HG03280 (cell line): ENCODE measurements around the gene CNTFR.

Source experiments
- ATAC-seq: cut with Tn5 transposase; IDR thresholded peaks from one replicate; pipeline ENCODE4 v1.9.1; 2021; ENCODE audit warnings: mild to moderate bottlenecking, moderate library complexity; ENCODE audit not compliant: unreplicated experiment

Gene CNTFR

DNA sequence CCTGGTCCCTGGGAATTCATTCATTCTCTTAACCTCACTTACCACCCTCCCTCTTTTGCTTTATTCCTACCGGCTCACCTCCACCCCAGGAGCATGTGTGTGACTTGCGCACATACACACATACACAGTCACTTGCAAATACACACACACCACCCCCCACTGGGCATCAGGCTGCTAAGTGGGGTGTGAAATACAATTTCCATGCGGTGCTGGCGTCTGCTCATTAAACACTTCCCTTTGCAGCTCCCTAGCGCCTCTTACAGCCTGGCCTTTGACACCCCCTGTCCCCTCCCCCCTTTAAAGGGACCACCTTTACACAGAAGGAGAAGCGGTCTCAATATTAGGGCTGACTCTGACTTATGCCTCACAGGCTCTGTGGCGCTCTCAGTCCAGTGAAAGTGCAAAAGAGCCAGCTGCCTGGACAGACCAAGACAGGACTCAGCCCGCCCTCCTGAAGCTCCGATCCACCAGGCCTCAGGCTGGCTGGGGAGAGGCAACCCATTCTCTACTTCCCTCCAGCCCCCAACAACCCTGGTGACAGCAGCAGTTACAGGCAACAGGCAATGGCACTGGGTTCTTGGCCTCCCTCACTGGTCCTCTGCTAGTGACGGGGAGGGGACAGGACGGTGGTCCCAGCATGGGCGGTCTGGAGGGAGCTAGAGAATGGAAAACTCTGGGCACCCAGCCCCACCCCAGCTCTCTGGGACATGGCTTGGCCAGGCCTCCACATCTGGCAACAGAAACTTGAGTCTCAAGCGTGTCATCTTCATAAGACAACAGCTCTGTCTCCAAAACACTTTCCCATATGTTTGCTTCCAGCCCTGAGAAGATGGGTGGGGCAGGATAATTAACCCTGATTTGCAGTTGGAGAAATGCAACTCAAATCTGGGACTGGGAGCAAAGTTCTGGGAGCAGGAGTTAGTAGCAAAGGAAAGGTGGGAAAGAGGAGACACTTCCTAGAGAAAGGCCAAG is 78.7 kb downstream of the CNTFR start:
- no peak for ATAC-seq

DNA sequence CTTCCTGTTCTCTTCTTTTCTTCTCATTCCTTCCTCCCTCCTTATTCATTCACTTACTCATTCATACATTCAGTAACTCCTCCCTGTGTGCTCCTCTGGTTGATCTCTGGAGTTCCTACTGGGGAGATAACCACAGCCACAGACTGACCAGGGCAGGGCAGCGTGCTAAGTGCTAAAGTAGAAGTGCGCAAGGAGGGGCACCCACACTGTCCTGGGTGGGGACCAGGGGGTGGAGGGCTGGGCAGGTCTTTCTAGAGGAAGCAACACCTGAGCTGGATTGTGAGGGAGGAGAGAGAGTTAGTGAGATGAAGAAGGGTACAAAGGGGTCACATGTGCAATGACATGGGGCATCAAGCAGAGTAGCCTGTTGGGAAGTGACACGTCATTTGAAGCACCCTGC is 80.6 kb downstream of the CNTFR start:
- no peak for ATAC-seq

GRCh38 chr9:34508463-34508862 is 81.1 kb downstream of the CNTFR start:
- ATAC-seq, result no peak

- no peak for ATAC-seq
Observed at GRCh38 chr9:34507966-34508365, 81.6 kb downstream of the CNTFR start.

- ATAC-seq, result no peak
Observed at GRCh38 chr9:34507556-34507955, 82.0 kb downstream of the CNTFR start.

- ATAC-seq, result no peak
Observed at GRCh38 chr9:34506623-34507022, 82.9 kb downstream of the CNTFR start.

- ATAC-seq, result no peak
Observed at GRCh38 chr9:34505370-34506120, 84.0 kb downstream of the CNTFR start.

- no peak for ATAC-seq
Observed at GRCh38 chr9:34503406-34503805, 86.1 kb downstream of the CNTFR start.

DNA sequence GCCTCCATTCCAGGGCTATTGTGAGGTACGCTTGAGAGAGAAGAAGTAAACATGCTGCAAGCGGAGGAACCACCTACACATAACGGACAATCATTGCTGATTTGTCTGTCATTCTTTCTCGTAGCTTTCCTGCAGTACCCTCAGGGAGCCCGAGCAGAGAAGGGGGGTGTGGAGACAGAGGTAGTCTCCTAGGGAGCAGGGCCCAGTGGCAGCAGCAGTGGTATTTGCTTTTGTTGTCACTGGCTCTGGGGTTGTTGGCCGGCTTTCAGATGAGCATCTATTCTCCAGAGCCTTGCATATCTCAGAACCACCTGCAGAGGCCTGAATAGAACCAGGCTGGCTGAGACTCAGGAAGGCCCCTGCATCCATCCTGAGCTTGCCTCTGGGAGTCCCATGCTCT is 86.6 kb downstream of the CNTFR start:
- ATAC-seq, result no peak

GRCh38 chr9:34502471-34502870 is 87.1 kb downstream of the CNTFR start:
- no peak for ATAC-seq

DNA sequence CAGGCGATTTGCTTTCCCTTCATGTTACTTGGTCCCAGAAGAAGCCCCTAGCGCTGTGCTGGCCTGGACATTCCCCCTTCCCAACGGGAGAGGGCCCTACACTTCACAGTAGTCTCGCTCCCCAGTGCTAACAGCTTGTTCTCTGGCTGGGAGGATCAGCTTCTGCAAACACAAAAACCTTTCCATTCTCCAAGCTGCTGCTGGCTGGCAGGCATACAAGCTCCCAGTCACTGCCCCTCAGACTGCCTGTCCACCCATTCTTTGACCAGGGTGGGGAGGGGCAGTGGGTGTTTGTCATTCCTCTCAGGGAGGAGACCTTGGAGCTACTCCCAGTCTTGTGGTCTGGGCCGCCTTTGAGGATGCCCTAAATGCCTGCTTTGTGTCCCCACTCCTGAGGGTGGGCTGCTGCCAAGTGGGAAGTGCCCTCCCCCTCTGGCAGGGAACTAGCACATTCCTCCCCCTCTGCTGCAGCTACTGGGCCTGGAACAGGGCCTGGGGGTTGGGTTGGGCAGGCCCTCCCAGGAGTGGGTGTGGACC is 87.6 kb downstream of the CNTFR start:
- ATAC-seq, result no peak
